ENCODE data around the gene RNF222. TPM values are rescaled to one million over a fixed set of nuclear protein-coding genes. Genes with fewer than 3 reads are reported as not detected.

Gene RNF222
- total and polyA plus RNA-seq, 2 donors from 2014 or later = not detected

DNA sequence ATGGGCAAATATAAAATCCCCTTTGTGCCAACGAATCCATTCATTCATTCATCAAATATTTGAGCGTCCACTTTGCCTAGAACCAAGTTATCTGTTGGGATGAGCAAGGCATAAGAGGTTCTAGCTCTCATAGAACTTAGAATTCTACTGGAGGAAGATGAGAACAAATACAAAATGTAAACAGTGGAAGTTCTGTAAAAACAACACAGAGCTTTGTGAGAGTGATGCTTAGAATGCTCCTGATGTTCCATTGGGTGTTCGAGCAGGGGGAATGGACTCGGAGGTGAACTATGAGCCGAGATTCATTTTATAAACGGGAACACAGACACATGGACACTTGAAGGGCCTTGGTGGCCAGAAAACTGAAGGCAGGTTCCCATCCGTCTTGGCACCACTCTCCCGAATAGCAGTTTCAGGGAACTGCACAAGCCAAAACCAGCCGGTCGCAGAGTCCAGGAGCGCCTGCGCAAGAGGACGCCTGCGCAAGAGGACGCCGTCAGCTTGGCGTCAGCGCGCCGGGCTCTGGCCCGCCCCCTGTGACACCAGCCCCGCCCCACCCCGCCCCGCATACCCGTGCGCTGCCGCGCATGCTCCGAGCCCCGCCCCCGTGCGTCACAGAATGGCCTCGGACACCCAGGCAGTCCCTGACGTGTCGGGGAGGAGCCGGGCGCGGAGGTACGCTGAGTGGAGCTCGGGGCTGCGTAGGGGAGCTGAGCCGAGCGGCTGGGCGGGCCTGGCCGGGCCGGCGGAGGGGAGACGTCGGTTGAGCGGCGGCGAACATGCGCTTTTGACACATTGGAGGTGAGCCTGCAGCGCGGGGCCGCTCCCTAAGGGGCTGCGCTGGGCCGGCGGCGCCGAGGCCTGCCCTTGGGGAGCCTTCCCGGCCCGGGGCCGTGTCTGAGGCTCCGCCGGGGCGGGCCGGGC, 37.9 kb upstream of the RNF222 start, which contains the start of gene NDEL1:
NDEL1 (plus strand) TSS at position 640 of the 924 bp plus-strand sequence. CDS start 8,388 bp downstream, outside the sequence.
- peak within 1 kb of the TSS; percentile 66 to 98 (median 88) for H3K9ac ChIP-seq (ENCODE audit: low read length in 3 of 3)
- intact Hi-C loops (cut with DNase I) = no loop called here
- H3K27me3 ChIP-seq (ENCODE audit: control insufficient read depth, insufficient read depth, low read length) = no peaks in the 10 kb centered on the region
- peaks cover 0 to 4% (median 0%) of the 10 kb centered on the region in 3 donors for H3K36me3 ChIP-seq (ENCODE audit: control insufficient read depth in 2 of 3, insufficient read depth in 3 of 3, low read length in 3 of 3)
- H3K4me1 ChIP-seq (ENCODE audit: control insufficient read depth in 2 of 3, insufficient read depth in 2 of 3, low read depth in 1 of 3, low read length in 3 of 3) = peaks cover 0 to 2% (median 0%) of the 10 kb centered on the region in 3 donors
- TF ChIP-seq CTCF (IDR thresholded peaks at IDR 0.05; ENCODE audit: borderline replicate concordance, extremely low read depth, insufficient read depth) = peak; percentile 4
- peak within 1 kb of the TSS; percentile 98 to 99 for H3K27ac ChIP-seq (ENCODE audit: low read depth in 2 of 2, low read length in 2 of 2)
- DNase-seq = peak; percentile 98 to 100 (median 99)
- FAIRE-seq = no peak
- no peaks in the 10 kb centered on the region for H3K9me3 ChIP-seq (ENCODE audit: control insufficient read depth in 2 of 3, insufficient read depth in 1 of 3, low read length in 3 of 3)
- H3K4me3 ChIP-seq (ENCODE audit: low read length in 3 of 3) = peak within 1 kb of the TSS; percentile 87 to 96 (median 89)

- Histone ChIP-seq H3K4me3 (ENCODE audit: low read length in 3 of 3) (no peak overlapping the region), H3K36me3 (ENCODE audit: control insufficient read depth in 2 of 3, insufficient read depth in 3 of 3, low read length in 3 of 3) (no peaks in the 10 kb centered on the region), H3K4me1 (ENCODE audit: control insufficient read depth in 2 of 3, insufficient read depth in 2 of 3, low read depth in 1 of 3, low read length in 3 of 3) (peaks cover 0 to 2% (median 0%) of the 10 kb centered on the region in 3 donors), H3K9me3 (ENCODE audit: control insufficient read depth in 2 of 3, insufficient read depth in 1 of 3, low read length in 3 of 3) (no peaks in the 10 kb centered on the region), H3K27ac (ENCODE audit: low read depth in 2 of 2, low read length in 2 of 2) (no peak overlapping the region), H3K9ac (ENCODE audit: low read length in 3 of 3) (no peak overlapping the region), H3K27me3 (ENCODE audit: control insufficient read depth, insufficient read depth, low read length) (no peaks in the 10 kb centered on the region)
- no peak for TF ChIP-seq CTCF (IDR thresholded peaks at IDR 0.05; ENCODE audit: borderline replicate concordance, extremely low read depth, insufficient read depth)
- FAIRE-seq (no peak), DNase-seq (no peak)
- intact Hi-C loops (cut with DNase I) = no loop called here
Observed at GRCh38 chr17:8430966-8431365, 33.3 kb upstream of the RNF222 start.

DNA sequence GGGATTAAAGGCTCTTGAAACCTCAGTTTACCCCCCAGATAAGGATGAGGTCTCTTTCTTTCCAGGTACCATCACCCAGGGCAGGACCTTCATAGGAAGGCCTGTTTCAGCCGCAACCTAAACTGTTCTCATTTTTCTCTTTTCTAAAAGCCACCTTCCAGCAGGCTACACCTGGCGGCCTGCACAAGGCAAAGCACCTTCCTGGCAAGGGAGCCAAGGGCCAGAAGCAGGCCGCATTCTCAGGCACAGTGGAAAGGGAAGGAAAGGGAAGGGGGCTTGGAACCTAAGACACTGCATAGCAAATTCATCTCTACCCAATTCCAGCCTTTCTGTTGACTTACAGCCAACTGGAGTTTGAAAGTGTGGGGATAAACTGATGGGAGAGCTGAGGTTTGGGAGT, 29.2 kb upstream of the RNF222 start:
- DNase-seq = no peak
- Histone ChIP-seq H3K9me3 (ENCODE audit: control insufficient read depth in 2 of 3, insufficient read depth in 1 of 3, low read length in 3 of 3) (no peaks in the 10 kb centered on the region), H3K9ac (ENCODE audit: low read length in 3 of 3) (no peak overlapping the region), H3K36me3 (ENCODE audit: control insufficient read depth in 2 of 3, insufficient read depth in 3 of 3, low read length in 3 of 3) (no peaks in the 10 kb centered on the region), H3K4me3 (ENCODE audit: low read length in 3 of 3) (no peak overlapping the region), H3K27ac (ENCODE audit: low read depth in 2 of 2, low read length in 2 of 2) (no peak overlapping the region), H3K27me3 (ENCODE audit: control insufficient read depth, insufficient read depth, low read length) (no peaks in the 10 kb centered on the region), H3K4me1 (ENCODE audit: control insufficient read depth in 2 of 3, insufficient read depth in 2 of 3, low read depth in 1 of 3, low read length in 3 of 3) (no peaks in the 10 kb centered on the region)
- TF ChIP-seq CTCF (IDR thresholded peaks at IDR 0.05; ENCODE audit: borderline replicate concordance, extremely low read depth, insufficient read depth) = no peak
- intact Hi-C loops (cut with DNase I) = no loop called here
- no peak for FAIRE-seq
